PC-9 (cell line): ENCODE results near the gene ZDHHC8. TPM values are rescaled to one million over a fixed set of nuclear protein-coding genes. Genes with fewer than 3 reads are reported as not detected.

ENCODE experiments used
- BruUV-seq: library from RNA; stranded (reverse); fragments of 400-500 nt; replicated peaks from 2 replicates; lab custom pipeline; 2021; lab: Mats Ljungman, UMichigan
- CTCF ChIA-PET: fragments of 300-600 bp; sonication (Branson Sonifier 250); formaldehyde crosslinking; loops from one replicate; lab custom pipeline; 2022; ENCODE audit warnings: antibody characterized with exemption; lab: Charles Lee
- POLR2A ChIA-PET: fragments of 300-600 bp; sonication (Branson Sonifier 250); formaldehyde crosslinking; loops from one replicate; lab custom pipeline; 2022; ENCODE audit warnings: antibody characterized with exemption; ENCODE audit not compliant: unreplicated experiment; lab: Charles Lee
- DNase-seq, 2 experiments: peaks; one replicate each; pipeline versions ENCODE4 v3.0.0 to v3.0.0-alpha.2; 2015 to 2022; ENCODE audit warnings: mixed read lengths in 1 of 2
- H2AFZ ChIP-seq: fragments of 200-600 bp; sonication (generic); 2 replicates; pipeline ENCODE4 v1.8.1; 2017; ENCODE audit warnings: antibody characterized with exemption
- H3F3A ChIP-seq: fragments of 200-600 bp; sonication (generic); 2 replicates; pipeline ENCODE4 v1.8.1; 2017; ENCODE audit warnings: antibody characterized with exemption, mild to moderate bottlenecking, low read depth; ENCODE audit not compliant: insufficient read depth
- H3K27ac ChIP-seq: fragments of 200-600 bp; sonication (generic); 2 replicates; pipeline ENCODE4 v1.6.1; 2016; ENCODE audit warnings: mixed run types
- H3K27me3 ChIP-seq: fragments of 200-600 bp; sonication (generic); 2 replicates; pipeline ENCODE4 v1.6.1; 2016; ENCODE audit warnings: low read depth, mixed run types; ENCODE audit not compliant: insufficient read depth
- H3K36me3 ChIP-seq: fragments of 200-600 bp; sonication (generic); 2 replicates; pipeline ENCODE4 v1.6.1; 2016; ENCODE audit warnings: low read depth, mixed run types
- H3K4me1 ChIP-seq: fragments of 200-600 bp; sonication (generic); replicated peaks from 2 replicates; pipeline ENCODE4 v1.6.1; 2016; ENCODE audit warnings: mixed run types; ENCODE audit not compliant: insufficient read depth
- H3K4me2 ChIP-seq: fragments of 200-600 bp; sonication (generic); 2 replicates; pipeline ENCODE4 v1.6.1; 2017; ENCODE audit warnings: mixed run types
- H3K4me3 ChIP-seq: fragments of 200-600 bp; sonication (generic); 2 replicates; pipeline ENCODE4 v1.6.1; 2016; ENCODE audit warnings: mixed run types
- H3K79me2 ChIP-seq: fragments of 200-600 bp; sonication (generic); 2 replicates; pipeline ENCODE4 v1.6.1; 2017; ENCODE audit warnings: low read depth, mixed run types
- H3K9me2 ChIP-seq: fragments of 200-600 bp; sonication (generic); 2 replicates; pipeline ENCODE4 v1.8.1; 2017; ENCODE audit warnings: mild to moderate bottlenecking; ENCODE audit not compliant: insufficient read depth
- H3K9me3 ChIP-seq: fragments of 200-600 bp; sonication (generic); 2 replicates; pipeline ENCODE4 v1.8.1; 2016; ENCODE audit warnings: low read depth; ENCODE audit not compliant: insufficient read depth
- H4K20me1 ChIP-seq: fragments of 200-600 bp; sonication (generic); 2 replicates; pipeline ENCODE4 v1.8.1; 2017; ENCODE audit not compliant: insufficient read depth
- CTCF ChIP-seq: fragments of 200-600 bp; sonication (generic); conservative IDR thresholded peaks from 2 replicates; pipeline ENCODE4 v1.6.1; 2017; ENCODE audit warnings: mixed run types, antibody characterized with exemption, mild to moderate bottlenecking, moderate library complexity
- EZH2 ChIP-seq: fragments of 200-600 bp; sonication (generic); IDR thresholded peaks from 2 replicates; pipeline ENCODE4 v1.8.0; 2017; ENCODE audit warnings: antibody characterized with exemption, low read depth
- intact Hi-C: fragments of 100-400 bp; cut with micrococcal nuclease; formaldehyde crosslinking; loops from one replicate; pipeline ENCODE4 v1.10.0; 2022; ENCODE audit not compliant: unreplicated experiment
- total RNA-seq: library from RNA; stranded (reverse); gene quantifications from 2 replicates; pipeline ENCODE4 v1.2.3, GENCODE V29; 2021

ZDHHC8 gene
- total RNA-seq, 1 experiment from 2014 or later: 34.4 TPM

GRCh38 chr22:20165913-20166312 lies 34.3 kb downstream of the ZDHHC8 start:
- no peak overlapping the region for H3K4me3 ChIP-seq
- H2AFZ ChIP-seq: no peak overlapping the region
- H3K36me3 ChIP-seq: no peaks in the 10 kb centered on the region
- H3K27ac ChIP-seq: no peak overlapping the region
- peaks cover 13% of the 10 kb centered on the region; the same call in 1 of the 2 replicates for H3K27me3 ChIP-seq
- no peak for DNase-seq
- CTCF ChIA-PET: no interaction called here
- no peaks in the 10 kb centered on the region for H3F3A ChIP-seq
- H3K9me2 ChIP-seq: no peaks in the 10 kb centered on the region
- H3K4me2 ChIP-seq: no peak overlapping the region
- POLR2A ChIA-PET: no interaction called here
- no peaks in the 10 kb centered on the region for H4K20me1 ChIP-seq
- no peaks in the 10 kb centered on the region for H3K79me2 ChIP-seq
- intact Hi-C loops: no loop called here
- H3K4me1 ChIP-seq: no peaks in the 10 kb centered on the region
- no TSS peak for BruUV-seq
- no peaks in the 10 kb centered on the region for H3K9me3 ChIP-seq
- TF ChIP-seq EZH2: no peak
- no peak for TF ChIP-seq CTCF

GRCh38 chr22:20166703-20167102 lies 35.1 kb downstream of the ZDHHC8 start:
- no peak for DNase-seq
- intact Hi-C loops: no loop called here
- H3K9me2 ChIP-seq: no peaks in the 10 kb centered on the region
- H3K9me3 ChIP-seq: no peaks in the 10 kb centered on the region
- no peaks in the 10 kb centered on the region for H3F3A ChIP-seq
- no peaks in the 10 kb centered on the region for H3K79me2 ChIP-seq
- peaks cover 13% of the 10 kb centered on the region; the same call in 1 of the 2 replicates for H3K27me3 ChIP-seq
- H3K36me3 ChIP-seq: no peaks in the 10 kb centered on the region
- TF ChIP-seq EZH2 (no peak), CTCF (no peak)
- POLR2A ChIA-PET: no interaction called here
- BruUV-seq: no TSS peak
- H3K4me3 ChIP-seq: no peak overlapping the region
- no peak overlapping the region for H3K27ac ChIP-seq
- H4K20me1 ChIP-seq: no peaks in the 10 kb centered on the region
- no peak overlapping the region for H2AFZ ChIP-seq
- H3K4me2 ChIP-seq: no peak overlapping the region
- no peaks in the 10 kb centered on the region for H3K4me1 ChIP-seq
- CTCF ChIA-PET: no interaction called here

GRCh38 chr22:20167643-20168322 lies 36.2 kb downstream of the ZDHHC8 start:
- no peak overlapping the region for H3K27ac ChIP-seq
- no TSS peak for BruUV-seq
- no peaks in the 10 kb centered on the region for H3K79me2 ChIP-seq
- H3K9me3 ChIP-seq: no peaks in the 10 kb centered on the region
- no peak overlapping the region for H3K4me2 ChIP-seq
- H3K36me3 ChIP-seq: no peaks in the 10 kb centered on the region
- H3K27me3 ChIP-seq: peaks cover 13% of the 10 kb centered on the region; the same call in 1 of the 2 replicates
- DNase-seq: no peak
- H3K4me3 ChIP-seq: no peak overlapping the region
- H3K4me1 ChIP-seq: no peaks in the 10 kb centered on the region
- no peaks in the 10 kb centered on the region for H4K20me1 ChIP-seq
- intact Hi-C loops: no loop called here
- H3K9me2 ChIP-seq: no peaks in the 10 kb centered on the region
- no peaks in the 10 kb centered on the region for H3F3A ChIP-seq
- ChIA-PET CTCF (no interaction called here), POLR2A (interaction anchor here (0.6 kb wide), 1 partner anchor 161 kb away, joined by 5 read pairs; no protein-coding TSS in a partner anchor)
- H2AFZ ChIP-seq: no peak overlapping the region
- no peak for TF ChIP-seq EZH2
- TF ChIP-seq CTCF: no peak
